Endometrium (tissue), 2 donors: Measurements from ENCODE around the gene KRTAP21-1.

Source experiments
- FAIRE-seq: peaks from 2 replicates; lab custom pipeline; 2012; peaks lifted over from hg19 to GRCh38; lab: Jason Lieb, UNC
- donor health status: control.
- donor health status: control.

KRTAP21-1 gene

GRCh38 chr21:30755328-30755727 is at the start of gene KRTAP21-1:
Gene KRTAP21-1 (minus strand): TSS chr21:30755428. CDS start chr21:30755378, 50 bp downstream.
- FAIRE-seq = peak; percentile 31

- no peak for FAIRE-seq
Observed at GRCh38 chr21:30800605-30801004, 45.4 kb upstream of the KRTAP21-1 start.

GRCh38 chr21:30793581-30794314 is 38.5 kb upstream of the KRTAP21-1 start:
- FAIRE-seq = no peak

DNA sequence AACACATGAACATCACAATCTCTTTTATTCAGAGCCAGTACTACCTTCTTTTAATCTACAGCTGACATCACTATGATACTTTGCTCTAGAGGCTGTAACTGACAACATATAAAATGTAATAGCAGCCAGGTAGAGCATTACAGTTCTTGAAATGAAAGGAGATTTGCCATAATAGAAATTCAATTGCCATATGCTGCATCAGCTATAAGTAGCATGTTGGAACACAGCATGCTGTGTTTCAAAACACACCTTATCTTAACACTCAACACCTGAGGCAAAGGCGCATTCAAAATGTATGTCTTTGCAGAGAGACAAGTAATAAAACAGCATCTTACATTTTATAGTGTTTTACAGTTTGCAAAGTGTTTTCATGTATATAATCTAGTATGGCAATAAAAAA is 24.0 kb upstream of the KRTAP21-1 start:
- FAIRE-seq = no peak

DNA sequence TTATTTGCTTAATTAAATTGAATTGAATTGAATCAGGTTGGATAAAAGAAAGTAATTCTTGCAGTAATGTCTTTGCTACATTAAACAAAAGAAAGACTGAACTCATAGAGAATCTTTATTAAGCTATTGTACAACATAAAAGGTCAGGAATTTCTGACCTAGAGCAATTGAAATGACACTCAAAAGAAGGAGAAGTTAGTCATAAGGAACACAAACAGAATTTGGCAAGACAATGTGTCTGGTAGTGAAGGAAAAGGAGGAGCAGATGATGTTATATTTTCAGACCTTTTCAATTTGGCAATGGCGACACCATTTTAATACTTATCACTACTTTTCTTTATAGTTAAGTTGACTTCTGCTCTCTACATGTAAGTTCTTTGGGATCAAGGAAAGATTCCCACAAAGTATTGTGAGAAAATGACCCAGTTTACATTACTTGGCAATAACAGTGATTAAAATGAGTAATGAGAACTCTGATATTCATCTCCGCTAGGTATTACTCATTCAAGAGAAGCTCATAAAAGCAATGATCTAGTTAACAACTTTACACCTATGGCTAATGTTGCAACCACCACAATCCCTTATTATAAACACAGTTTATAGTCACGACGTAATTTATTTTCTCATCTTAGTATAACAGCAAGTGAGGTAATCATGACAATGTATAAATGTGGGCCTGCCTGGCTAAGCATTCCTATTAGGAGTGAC is 14.7 kb upstream of the KRTAP21-1 start:
- FAIRE-seq = peak; percentile 70

GRCh38 chr21:30760776-30761175 is 5.5 kb upstream of the KRTAP21-1 start:
- FAIRE-seq = no peak

DNA sequence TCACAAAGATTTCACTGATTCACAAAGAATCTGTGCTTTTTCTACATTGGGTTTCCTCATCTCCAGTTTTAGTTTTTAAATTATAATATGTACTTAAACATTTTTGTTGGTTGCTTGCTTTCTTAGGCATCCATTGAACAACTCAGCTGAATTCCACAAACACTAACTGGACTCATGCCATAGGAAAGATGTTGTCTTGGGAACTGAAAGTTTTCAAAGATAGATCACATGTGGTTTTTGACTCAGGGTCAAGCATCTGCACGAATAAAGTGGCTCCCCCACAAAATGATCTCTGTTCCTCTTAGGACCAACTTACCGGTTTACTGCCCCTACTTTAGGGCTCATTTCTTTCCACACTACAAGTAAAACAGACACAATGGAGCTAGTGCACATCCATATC is 3.1 kb upstream of the KRTAP21-1 start:
- FAIRE-seq = peak; percentile 91

- no peak for FAIRE-seq
Observed at GRCh38 chr21:30747159-30747558, 8.1 kb downstream of the KRTAP21-1 start, which contains the start of gene KRTAP21-2. Gene KRTAP21-2 (minus strand): TSS chr21:30747259. CDS start chr21:30747202, 57 bp downstream.

GRCh38 chr21:30740462-30740861 is 14.8 kb downstream of the KRTAP21-1 start:
- no peak for FAIRE-seq

GRCh38 chr21:30733026-30733425 is 22.2 kb downstream of the KRTAP21-1 start:
- FAIRE-seq = peak; percentile 23

- FAIRE-seq = no peak
Observed at GRCh38 chr21:30726726-30727125, 28.5 kb downstream of the KRTAP21-1 start.

DNA sequence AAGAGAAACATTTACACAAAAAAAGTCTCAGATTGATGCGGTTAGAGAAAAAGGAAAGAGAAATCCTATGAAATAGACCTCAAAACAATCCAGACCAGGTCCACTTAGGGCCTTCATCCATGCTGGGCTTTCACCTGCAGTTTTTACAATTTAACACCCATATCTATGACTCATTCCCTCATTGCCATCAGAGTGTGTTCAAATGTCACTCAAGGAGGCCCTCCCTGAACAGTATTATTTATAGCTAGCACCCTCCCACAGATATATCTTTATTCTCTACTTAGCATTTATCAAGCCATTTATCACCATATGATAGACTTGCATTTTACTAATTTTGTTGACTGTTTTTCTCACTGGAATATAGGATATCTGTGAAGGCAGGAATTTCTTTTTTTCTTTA is 35.8 kb downstream of the KRTAP21-1 start:
- no peak for FAIRE-seq

GRCh38 chr21:30718239-30718909 is 36.9 kb downstream of the KRTAP21-1 start, which contains the start of gene KRTAP21-3:
Gene KRTAP21-3 (minus strand): TSS chr21:30718777. CDS start chr21:30718759, 18 bp downstream.
- no peak for FAIRE-seq

GRCh38 chr21:30717105-30717504 is 38.1 kb downstream of the KRTAP21-1 start:
- FAIRE-seq = no peak

DNA sequence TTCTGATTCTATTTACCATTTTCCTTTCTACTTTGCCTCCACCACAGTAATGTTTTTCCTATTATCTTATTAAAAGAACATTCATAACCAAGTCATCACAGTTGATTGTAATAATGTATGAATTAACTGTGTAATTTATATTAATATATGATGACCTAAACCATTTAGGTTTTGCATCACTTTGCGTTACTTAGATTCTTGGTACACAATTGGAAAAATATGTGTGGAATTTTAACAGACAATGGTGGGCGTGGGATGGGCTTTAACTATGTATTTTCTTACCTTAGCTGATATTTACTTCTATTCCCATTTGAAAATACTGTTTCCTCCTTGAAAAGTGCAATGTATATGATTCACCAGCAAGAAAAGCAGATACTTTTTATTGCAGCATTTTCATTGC is 40.3 kb downstream of the KRTAP21-1 start:
- FAIRE-seq = no peak

- FAIRE-seq = no peak
Observed at GRCh38 chr21:30714456-30714855, 40.8 kb downstream of the KRTAP21-1 start.

GRCh38 chr21:30713766-30714165 is 41.5 kb downstream of the KRTAP21-1 start:
- FAIRE-seq = no peak

DNA sequence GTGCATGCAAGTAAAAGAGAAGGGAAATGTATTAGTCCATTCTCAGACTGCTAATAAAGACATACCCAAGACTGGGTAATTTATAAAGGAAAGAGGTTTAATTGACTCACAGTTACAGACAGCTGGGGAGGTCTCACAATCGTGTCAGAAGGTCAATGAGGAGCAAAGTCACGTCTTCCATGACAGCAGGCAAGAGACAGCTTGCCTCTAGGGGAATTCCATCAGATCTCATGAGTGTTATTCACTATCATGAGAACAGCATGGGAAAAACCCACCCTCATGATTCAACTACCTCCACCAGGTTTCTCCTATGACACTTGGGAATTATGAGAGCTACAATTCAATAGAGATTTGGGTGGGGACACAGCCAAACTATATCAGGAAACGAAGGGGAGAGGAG is 44.7 kb downstream of the KRTAP21-1 start:
- no peak for FAIRE-seq

DNA sequence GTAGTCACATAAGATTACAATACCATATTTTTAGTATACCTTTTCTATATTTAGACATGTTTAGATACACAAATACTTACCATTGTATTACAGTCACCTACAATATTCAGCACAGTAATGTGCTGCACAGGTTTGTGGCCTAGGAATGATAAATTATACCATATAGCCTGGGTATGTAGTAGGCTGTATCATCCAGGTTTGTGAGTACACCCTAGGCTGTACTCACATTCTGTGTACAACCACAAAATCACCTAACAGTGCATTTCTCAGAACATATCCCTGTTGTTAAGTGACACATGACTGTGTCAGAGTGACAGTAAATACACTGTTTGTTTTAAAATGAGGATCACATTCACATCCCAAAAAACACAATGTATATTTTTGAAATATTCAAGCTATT is 47.8 kb downstream of the KRTAP21-1 start:
- FAIRE-seq = no peak
